Vagina (tissue), 2 donors: ENCODE results near the gene PDAP1.

Experiments used
- POLR2A ChIP-seq, 2 donors: fragments of 450-650 bp; IDR thresholded peaks; one replicate each; pipeline ENCODE4 v1.6.1; 2017; ENCODE audit warnings: antibody characterized with exemption in 2 of 2, mild to moderate bottlenecking in 2 of 2, moderate library complexity in 2 of 2
- POLR2AphosphoS5 ChIP-seq, 2 donors: sonication (generic); formaldehyde crosslinking; IDR thresholded peaks; one replicate each; pipeline ENCODE4 v1.9.0; 2017; ENCODE audit warnings: antibody characterized with exemption in 2 of 2, mild to moderate bottlenecking in 2 of 2, low read depth in 1 of 2; ENCODE audit not compliant: insufficient read depth in 1 of 2
- TF ChIP-seq, protein P1 (sequence below), 3 experiments: fragments of 450-650 bp in 2 of 3; fragments of 200-600 bp in 1 of 3; sonication (generic) in 1 of 3; IDR thresholded peaks; one replicate each; pipeline ENCODE4 v1.5.1; 2017 to 2019; ENCODE audit warnings: antibody characterized with exemption in 3 of 3, mild to moderate bottlenecking in 2 of 3, moderate library complexity in 2 of 3

DNA sequence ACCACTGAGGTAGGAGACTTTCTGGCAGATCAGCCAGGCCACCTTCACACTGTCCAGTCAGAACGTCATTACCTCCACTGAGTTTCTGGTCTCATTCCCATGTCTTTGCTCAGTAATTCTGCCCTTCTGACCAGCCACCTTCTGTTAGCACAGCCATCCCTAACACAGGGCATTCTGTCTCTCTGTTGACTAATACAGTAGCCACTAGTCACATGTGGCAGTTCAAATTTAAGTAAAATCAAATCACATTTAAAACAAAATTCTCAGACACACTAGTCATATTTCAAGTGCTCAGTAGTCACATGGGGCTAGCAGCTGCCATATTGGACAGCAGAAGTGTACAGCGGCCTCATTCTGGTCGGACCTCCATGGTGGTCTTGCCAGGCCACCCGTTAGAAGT lies 37.7 kb upstream of the PDAP1 start:
- TF ChIP-seq, protein P1, sequence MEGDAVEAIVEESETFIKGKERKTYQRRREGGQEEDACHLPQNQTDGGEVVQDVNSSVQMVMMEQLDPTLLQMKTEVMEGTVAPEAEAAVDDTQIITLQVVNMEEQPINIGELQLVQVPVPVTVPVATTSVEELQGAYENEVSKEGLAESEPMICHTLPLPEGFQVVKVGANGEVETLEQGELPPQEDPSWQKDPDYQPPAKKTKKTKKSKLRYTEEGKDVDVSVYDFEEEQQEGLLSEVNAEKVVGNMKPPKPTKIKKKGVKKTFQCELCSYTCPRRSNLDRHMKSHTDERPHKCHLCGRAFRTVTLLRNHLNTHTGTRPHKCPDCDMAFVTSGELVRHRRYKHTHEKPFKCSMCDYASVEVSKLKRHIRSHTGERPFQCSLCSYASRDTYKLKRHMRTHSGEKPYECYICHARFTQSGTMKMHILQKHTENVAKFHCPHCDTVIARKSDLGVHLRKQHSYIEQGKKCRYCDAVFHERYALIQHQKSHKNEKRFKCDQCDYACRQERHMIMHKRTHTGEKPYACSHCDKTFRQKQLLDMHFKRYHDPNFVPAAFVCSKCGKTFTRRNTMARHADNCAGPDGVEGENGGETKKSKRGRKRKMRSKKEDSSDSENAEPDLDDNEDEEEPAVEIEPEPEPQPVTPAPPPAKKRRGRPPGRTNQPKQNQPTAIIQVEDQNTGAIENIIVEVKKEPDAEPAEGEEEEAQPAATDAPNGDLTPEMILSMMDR (IDR thresholded peaks at IDR 0.05): no peak
- TF ChIP-seq POLR2A (IDR thresholded peaks at IDR 0.05) (no peak), POLR2AphosphoS5 (IDR thresholded peaks at IDR 0.05; ENCODE audit: insufficient read depth in 1 of 2, low read depth in 1 of 2) (no peak)
